GM19372 (cell line): ENCODE measurements around the gene RHOT1.
"Not testable (repeated sequence)": the region's sequence is repeated elsewhere in the genome, so short reads cannot be mapped to it uniquely, and the experiment has no call there.

Experiments used
- ATAC-seq: cut with Tn5 transposase; IDR thresholded peaks from one replicate; pipeline ENCODE4 v1.9.1; 2021; ENCODE audit warnings: mild to moderate bottlenecking, low read depth, moderate library complexity; ENCODE audit not compliant: unreplicated experiment

RHOT1 gene

GRCh38 chr17:32158870-32159585 is 16.7 kb downstream of the RHOT1 start:
- ATAC-seq, result no peak

GRCh38 chr17:32159586-32160438 is 17.5 kb downstream of the RHOT1 start:
- ATAC-seq, result no peak

GRCh38 chr17:32160526-32160925 is 18.2 kb downstream of the RHOT1 start:
- no peak for ATAC-seq

GRCh38 chr17:32161029-32161428 is 18.7 kb downstream of the RHOT1 start:
- no peak for ATAC-seq

GRCh38 chr17:32161506-32162365 is 19.4 kb downstream of the RHOT1 start:
- no peak for ATAC-seq

GRCh38 chr17:32174889-32175288 is 32.6 kb downstream of the RHOT1 start:
- ATAC-seq, result no peak

- not testable (repeated sequence) for ATAC-seq
Measured at GRCh38 chr17:32178679-32179078, 36.4 kb downstream of the RHOT1 start.

- not testable (repeated sequence) for ATAC-seq
Measured at GRCh38 chr17:32179103-32179502, 36.8 kb downstream of the RHOT1 start.

- not testable (repeated sequence) for ATAC-seq
Measured at GRCh38 chr17:32179526-32179925, 37.2 kb downstream of the RHOT1 start.

GRCh38 chr17:32180262-32180661 is 38.0 kb downstream of the RHOT1 start:
- not testable (repeated sequence) for ATAC-seq

GRCh38 chr17:32185875-32186274 is 43.6 kb downstream of the RHOT1 start:
- ATAC-seq, result no peak

GRCh38 chr17:32187271-32187670 is 45.0 kb downstream of the RHOT1 start:
- ATAC-seq, result no peak

- ATAC-seq, result no peak
Measured at GRCh38 chr17:32189343-32189742, 47.0 kb downstream of the RHOT1 start.

GRCh38 chr17:32191306-32191705 is 49.0 kb downstream of the RHOT1 start:
- ATAC-seq, result no peak

GRCh38 chr17:32192379-32192778 is 50.1 kb downstream of the RHOT1 start:
- ATAC-seq, result no peak

- ATAC-seq, result no peak
Measured at GRCh38 chr17:32197987-32198386, 55.7 kb downstream of the RHOT1 start.

- ATAC-seq, result no peak
Measured at GRCh38 chr17:32206861-32207260, 64.6 kb downstream of the RHOT1 start.

- ATAC-seq, result no peak
Measured at GRCh38 chr17:32208436-32208835, 66.1 kb downstream of the RHOT1 start.

- ATAC-seq, result no peak
Measured at GRCh38 chr17:32209608-32210007, 67.3 kb downstream of the RHOT1 start.

GRCh38 chr17:32211671-32212070 is 69.4 kb downstream of the RHOT1 start:
- ATAC-seq, result no peak

GRCh38 chr17:32215696-32216095 is 73.4 kb downstream of the RHOT1 start:
- no peak for ATAC-seq
